Uterus (tissue), 4 donors: ENCODE data around the gene ARHGAP10. TPM values are rescaled to one million over a fixed set of nuclear protein-coding genes. Genes with fewer than 3 reads are reported as not detected.

ENCODE experiments used
- DNase-seq, 2 donors: peaks; one replicate each; pipeline ENCODE4 v3.0.0-alpha.2; 2019 to 2020
- H3K27ac ChIP-seq, 2 donors: fragments of 200-600 bp; sonication (generic); 1 replicate in 1 of 2; 2 replicates in 1 of 2; pipeline ENCODE4 v1.5.1; 2016 to 2018
- H3K27me3 ChIP-seq, 2 donors: fragments of 200-600 bp; sonication (generic); one replicate each; pipeline ENCODE4 v1.5.1; 2018 to 2019; ENCODE audit warnings: control low read depth in 1 of 2
- H3K36me3 ChIP-seq, 2 donors: fragments of 200-600 bp; sonication (generic); one replicate each; pipeline ENCODE4 v1.5.1; 2019; ENCODE audit warnings: control low read depth in 1 of 2
- H3K4me1 ChIP-seq, 2 donors: fragments of 200-600 bp; sonication (generic); one replicate each; pipeline ENCODE4 v1.5.1; 2018 to 2019; ENCODE audit warnings: control low read depth in 1 of 2
- H3K4me3 ChIP-seq, 2 donors: fragments of 200-600 bp; sonication (generic); 1 replicate in 1 of 2; 2 replicates in 1 of 2; pipeline ENCODE4 v1.5.1; 2018 to 2019; ENCODE audit warnings: mild to moderate bottlenecking in 1 of 2
- H3K9me3 ChIP-seq, 2 donors: fragments of 200-600 bp; sonication (generic); one replicate each; pipeline ENCODE4 v1.5.1; 2019; ENCODE audit warnings: control low read depth in 1 of 2
- POLR2A ChIP-seq, 2 donors: fragments of 450-650 bp; IDR thresholded peaks; one replicate each; pipeline ENCODE4 v1.6.1; 2016; ENCODE audit warnings: antibody characterized with exemption in 2 of 2, mild to moderate bottlenecking in 1 of 2, moderate library complexity in 1 of 2
- intact Hi-C: fragments of 100-400 bp; cut with DNase I; formaldehyde crosslinking; loops from one replicate; pipeline ENCODE4 v1.15.1; 2023; ENCODE audit warnings: low total_unique reads
- total RNA-seq, 4 donors: library from RNA; depleted of rRNA in 3 of 4; stranded (reverse); fragments of >200 nt in 3 of 4; gene quantifications; one replicate each; pipeline versions ENCODE4 v1.1.0 to v1.2.4, GENCODE V29; 2014 to 2023
- TF ChIP-seq, protein P1 (sequence below), 4 experiments: fragments of 200-600 bp in 2 of 4; fragments of 450-650 bp in 2 of 4; sonication (generic) in 2 of 4; IDR thresholded peaks; one replicate each; pipeline ENCODE4 v1.5.1; 2016 to 2019; ENCODE audit warnings: antibody characterized with exemption in 4 of 4, mild to moderate bottlenecking in 2 of 4, moderate library complexity in 1 of 4
- donor health status: DM: yes; HTN: yes; CAD: no.

ARHGAP10 gene
- total RNA-seq, 4 donors from 2014 or later, result 25.1 to 94.4 (median 54.4) TPM

DNA sequence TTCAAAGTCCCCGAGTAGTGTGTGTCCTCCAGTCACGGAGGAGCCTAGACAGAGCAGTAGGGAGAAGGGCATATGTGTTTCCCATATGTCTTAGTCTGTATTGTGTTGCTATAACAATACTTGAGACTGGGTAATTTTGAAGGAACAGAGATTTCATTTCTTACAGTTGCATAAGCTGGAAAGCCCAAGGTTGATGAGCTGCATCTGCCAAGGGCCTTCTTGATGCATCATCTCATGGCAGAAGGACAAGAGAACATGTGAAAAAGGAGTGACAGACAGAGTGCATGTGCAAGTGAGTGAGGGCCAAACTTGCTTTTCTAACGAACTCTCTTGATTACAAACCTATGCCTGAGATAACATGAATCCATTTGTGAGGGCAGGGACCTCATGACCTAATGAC, 243.4 kb downstream of the ARHGAP10 start:
- H3K4me3 ChIP-seq, result no peak overlapping the region
- no peak overlapping the region for H3K27ac ChIP-seq
- no peaks in the 10 kb centered on the region for H3K27me3 ChIP-seq
- TF ChIP-seq, protein P1, sequence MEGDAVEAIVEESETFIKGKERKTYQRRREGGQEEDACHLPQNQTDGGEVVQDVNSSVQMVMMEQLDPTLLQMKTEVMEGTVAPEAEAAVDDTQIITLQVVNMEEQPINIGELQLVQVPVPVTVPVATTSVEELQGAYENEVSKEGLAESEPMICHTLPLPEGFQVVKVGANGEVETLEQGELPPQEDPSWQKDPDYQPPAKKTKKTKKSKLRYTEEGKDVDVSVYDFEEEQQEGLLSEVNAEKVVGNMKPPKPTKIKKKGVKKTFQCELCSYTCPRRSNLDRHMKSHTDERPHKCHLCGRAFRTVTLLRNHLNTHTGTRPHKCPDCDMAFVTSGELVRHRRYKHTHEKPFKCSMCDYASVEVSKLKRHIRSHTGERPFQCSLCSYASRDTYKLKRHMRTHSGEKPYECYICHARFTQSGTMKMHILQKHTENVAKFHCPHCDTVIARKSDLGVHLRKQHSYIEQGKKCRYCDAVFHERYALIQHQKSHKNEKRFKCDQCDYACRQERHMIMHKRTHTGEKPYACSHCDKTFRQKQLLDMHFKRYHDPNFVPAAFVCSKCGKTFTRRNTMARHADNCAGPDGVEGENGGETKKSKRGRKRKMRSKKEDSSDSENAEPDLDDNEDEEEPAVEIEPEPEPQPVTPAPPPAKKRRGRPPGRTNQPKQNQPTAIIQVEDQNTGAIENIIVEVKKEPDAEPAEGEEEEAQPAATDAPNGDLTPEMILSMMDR (IDR thresholded peaks at IDR 0.05), result no peak
- no peak for TF ChIP-seq POLR2A (IDR thresholded peaks at IDR 0.05)
- no peaks in the 10 kb centered on the region for H3K9me3 ChIP-seq
- H3K36me3 ChIP-seq, result no peaks in the 10 kb centered on the region
- DNase-seq, result no peak
- H3K4me1 ChIP-seq, result no peaks in the 10 kb centered on the region
- intact Hi-C loops, result no loop called here

DNA sequence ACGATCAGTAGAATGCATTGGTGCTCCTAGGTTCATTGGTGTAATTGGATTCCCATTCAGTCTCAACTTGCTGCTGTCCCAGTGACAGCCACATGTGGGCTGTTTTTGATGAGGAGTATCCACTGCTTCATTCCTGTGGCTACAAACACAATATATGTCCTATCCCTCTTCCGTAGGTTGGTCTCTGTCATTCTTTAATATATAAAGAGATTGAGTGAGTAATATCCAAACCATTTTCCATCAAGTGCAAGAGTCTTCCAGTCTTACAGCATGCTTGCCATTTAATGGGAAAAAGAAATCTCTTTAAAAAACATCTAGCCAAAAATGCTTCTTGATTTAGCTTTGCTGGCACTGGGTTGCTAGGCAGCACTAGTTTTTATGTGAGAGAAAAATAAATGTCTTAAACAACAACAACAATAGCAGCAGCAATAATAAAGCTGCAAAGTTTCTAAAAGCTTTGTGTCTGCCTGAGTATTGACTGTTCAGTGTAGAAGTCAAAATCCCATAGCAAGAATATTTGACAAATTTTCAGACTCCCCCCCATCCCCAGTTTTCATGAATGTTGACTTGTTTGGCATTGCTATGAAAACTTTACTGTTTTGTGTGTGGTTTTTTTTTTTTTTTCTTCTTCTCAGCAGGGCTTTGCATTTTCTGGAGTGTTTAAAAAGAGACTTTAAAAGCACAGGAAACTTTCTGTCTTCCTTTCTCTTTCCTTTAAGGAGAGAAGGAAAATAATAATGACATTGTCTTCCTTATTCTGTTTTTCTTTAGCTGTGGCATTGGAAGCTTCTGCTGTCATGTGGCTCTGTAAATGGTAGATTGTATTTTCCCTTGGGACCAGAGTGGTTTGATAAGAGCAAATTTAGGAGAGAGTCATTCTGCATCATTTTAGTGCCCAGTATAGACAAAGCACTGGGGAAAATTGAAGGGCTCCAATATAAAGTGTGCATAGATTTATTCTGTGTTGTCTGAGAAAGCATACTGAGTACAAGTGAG, 244.3 kb downstream of the ARHGAP10 start:
- no peak for DNase-seq
- no peak overlapping the region for H3K27ac ChIP-seq
- intact Hi-C loops, result no loop called here
- H3K4me3 ChIP-seq, result no peak overlapping the region
- no peaks in the 10 kb centered on the region for H3K27me3 ChIP-seq
- H3K36me3 ChIP-seq, result no peaks in the 10 kb centered on the region
- no peaks in the 10 kb centered on the region for H3K9me3 ChIP-seq
- TF ChIP-seq, protein P1 (IDR thresholded peaks at IDR 0.05), result no peak
- no peak for TF ChIP-seq POLR2A (IDR thresholded peaks at IDR 0.05)
- H3K4me1 ChIP-seq, result no peaks in the 10 kb centered on the region

DNA sequence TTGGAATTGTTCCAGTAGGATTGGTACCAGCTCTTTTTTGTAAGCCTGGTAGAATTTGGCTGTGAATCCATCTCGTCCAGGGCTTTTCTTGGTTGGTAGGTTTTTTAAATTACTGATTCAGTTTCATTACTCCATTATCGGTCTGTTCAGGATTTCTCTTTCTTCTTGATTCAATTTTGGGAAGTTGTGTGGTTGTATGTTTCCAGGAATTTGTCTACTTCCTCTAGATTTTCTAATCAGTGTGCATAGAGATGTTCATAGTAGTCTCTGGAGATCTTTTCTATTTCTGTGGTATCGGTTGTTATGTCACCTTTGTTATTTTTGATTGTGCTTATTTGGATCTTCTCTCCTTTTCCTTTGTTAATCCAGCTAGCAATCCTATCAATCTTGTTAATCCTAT, 248.7 kb downstream of the ARHGAP10 start:
- Histone ChIP-seq H3K27me3 (no peaks in the 10 kb centered on the region), H3K4me3 (no peak overlapping the region), H3K27ac (no peak overlapping the region), H3K9me3 (no peaks in the 10 kb centered on the region), H3K36me3 (no peaks in the 10 kb centered on the region), H3K4me1 (no peaks in the 10 kb centered on the region)
- intact Hi-C loops, result no loop called here
- TF ChIP-seq POLR2A (IDR thresholded peaks at IDR 0.05), result no peak
- TF ChIP-seq, protein P1 (IDR thresholded peaks at IDR 0.05), result no peak
- no peak for DNase-seq

DNA sequence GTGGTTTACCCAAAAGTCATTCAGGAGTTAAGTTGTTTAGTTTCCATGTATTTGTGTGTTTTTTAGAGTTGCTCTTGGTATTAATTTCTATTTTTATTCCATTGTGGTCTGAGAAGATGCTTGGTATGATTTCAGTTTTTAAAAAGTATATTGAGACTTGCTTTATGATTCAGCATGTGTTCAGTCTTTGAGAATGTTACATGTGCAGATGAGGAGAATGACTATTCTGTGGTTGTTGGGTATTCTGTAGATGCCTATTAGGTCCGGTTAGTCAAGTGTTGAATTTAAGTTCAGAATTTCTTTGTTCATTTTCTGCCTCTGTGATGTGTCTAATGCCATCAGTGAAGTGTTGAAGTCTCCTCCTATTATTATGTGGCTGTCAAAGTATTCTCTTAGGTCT, 249.4 kb downstream of the ARHGAP10 start:
- no peak overlapping the region for H3K4me3 ChIP-seq
- H3K4me1 ChIP-seq, result no peaks in the 10 kb centered on the region
- no peak for DNase-seq
- no peaks in the 10 kb centered on the region for H3K27me3 ChIP-seq
- intact Hi-C loops, result no loop called here
- no peaks in the 10 kb centered on the region for H3K36me3 ChIP-seq
- no peak overlapping the region for H3K27ac ChIP-seq
- H3K9me3 ChIP-seq, result no peaks in the 10 kb centered on the region
- TF ChIP-seq, protein P1 (IDR thresholded peaks at IDR 0.05), result no peak

DNA sequence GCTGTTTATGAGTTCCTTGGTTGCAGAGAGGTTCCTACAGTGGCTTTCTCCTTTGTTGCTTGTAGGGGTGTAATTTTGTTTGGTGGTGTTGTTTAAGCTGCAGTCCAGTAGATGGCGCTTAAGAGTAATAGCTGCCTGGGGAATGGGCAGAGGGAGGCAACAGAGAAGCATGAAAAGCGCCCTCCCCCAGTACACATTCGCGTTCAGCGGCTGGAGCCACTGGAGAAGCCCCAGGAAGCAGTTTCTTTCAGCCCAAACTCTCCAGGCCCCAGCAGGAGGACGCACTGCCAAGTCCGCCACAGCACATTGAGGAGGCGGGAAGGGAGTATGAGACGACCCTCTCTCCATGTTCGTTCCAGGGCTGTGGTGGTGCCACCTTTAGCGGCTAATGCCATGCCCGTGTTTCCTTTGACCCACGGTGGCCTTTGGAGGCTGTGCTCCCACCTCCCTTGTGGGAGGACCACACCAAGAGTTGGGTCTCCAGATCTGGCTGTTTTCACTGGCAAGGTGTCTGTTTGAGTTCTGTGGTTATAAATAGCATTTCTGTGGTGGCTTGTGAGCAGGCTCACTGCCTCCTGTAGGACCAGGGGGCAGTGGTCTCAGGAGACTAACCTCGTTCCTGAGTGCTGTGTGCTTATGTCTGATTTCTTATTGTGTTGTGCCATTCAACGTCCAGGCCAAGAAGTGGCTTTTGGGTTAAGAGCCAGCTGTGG, 252.3 kb downstream of the ARHGAP10 start:
- intact Hi-C loops, result no loop called here
- Histone ChIP-seq H3K27ac (no peak overlapping the region), H3K4me1 (no peaks in the 10 kb centered on the region), H3K9me3 (no peaks in the 10 kb centered on the region), H3K27me3 (no peaks in the 10 kb centered on the region), H3K36me3 (no peaks in the 10 kb centered on the region), H3K4me3 (no peak overlapping the region)
- no peak for DNase-seq
- TF ChIP-seq, protein P1 (IDR thresholded peaks at IDR 0.05), result peak; percentile 17 to 36 (median 23)
- no peak for TF ChIP-seq POLR2A (IDR thresholded peaks at IDR 0.05)
